Endothelial cell of umbilical vein (primary cell): ENCODE data around the gene MS4A2. TPM values are rescaled to one million over a fixed set of nuclear protein-coding genes. Genes with fewer than 3 reads are reported as not detected.

Experiments
- BruUV-seq: library from RNA; stranded (reverse); fragments of 400-500 nt; replicated peaks from 2 replicates; lab custom pipeline; 2021; lab: Mats Ljungman, UMichigan
- CTCF ChIA-PET: fragments of 300-600, 350-600 bp; sonication (Branson Sonifier 250); formaldehyde crosslinking; loops from one replicate; lab custom pipeline; 2021; ENCODE audit warnings: antibody characterized with exemption, inconsistent platforms; lab: Charles Lee
- POLR2A ChIA-PET: fragments of 300-600, 350-600 bp; sonication (Branson Sonifier 250); formaldehyde crosslinking; loops from one replicate; lab custom pipeline; 2021; ENCODE audit warnings: antibody characterized with exemption, inconsistent platforms; lab: Charles Lee
- DNase-seq: peaks from one replicate; pipeline ENCODE4 v3.0.0-alpha.2; 2011; ENCODE audit warnings: low read depth, low spot score
- FAIRE-seq: peaks from 2 replicates; lab custom pipeline; 2011; peaks lifted over from hg19 to GRCh38; lab: Jason Lieb, UNC
- H2AFZ ChIP-seq: 2 replicates; pipeline ENCODE4 v1.6.0; 2012; ENCODE audit warnings: low read depth, low read length, control low read depth, inconsistent platforms
- H3K27ac ChIP-seq: 2 replicates; pipeline ENCODE4 v1.5.1; 2011; ENCODE audit warnings: low read depth, mild to moderate bottlenecking, control low read depth, low read length, moderate library complexity; ENCODE audit not compliant: insufficient read depth
- H3K27me3 ChIP-seq, 2 experiments: 2 replicates each; pipeline versions ENCODE4 v1.6.0 to v1.6.1; 2011; ENCODE audit warnings: low read length in 2 of 2, mixed read lengths in 1 of 2; ENCODE audit not compliant: control insufficient read depth in 2 of 2, insufficient read depth in 2 of 2
- H3K36me3 ChIP-seq, 2 experiments: 2 replicates in 1 of 2; 3 replicates in 1 of 2; pipeline ENCODE4 v1.5.1; 2011; ENCODE audit warnings: low read length in 2 of 2, mild to moderate bottlenecking in 1 of 2, moderate library complexity in 1 of 2; ENCODE audit not compliant: control insufficient read depth in 2 of 2, insufficient read depth in 2 of 2; ENCODE audit errors: extremely low read depth in 1 of 2
- H3K4me1 ChIP-seq: 3 replicates; pipeline ENCODE4 v1.5.1; 2011; ENCODE audit warnings: mild to moderate bottlenecking, low read length; ENCODE audit not compliant: control insufficient read depth, insufficient read depth; ENCODE audit errors: extremely low read depth
- H3K4me2 ChIP-seq: 2 replicates; pipeline ENCODE4 v1.6.1; 2011; ENCODE audit warnings: low read length, control low read depth, mixed read lengths; ENCODE audit not compliant: insufficient read depth
- H3K4me3 ChIP-seq, 3 experiments: fragments of 200-600 bp in 1 of 3; sonication (generic), shearing (Covaris generic) in 1 of 3; replicated peaks in 1 of 3; 2 replicates each; pipeline ENCODE4 v1.5.1; 2011 to 2016; ENCODE audit warnings: control low read depth in 3 of 3, low read length in 3 of 3, mild to moderate bottlenecking in 2 of 3, inconsistent platforms in 1 of 3, low read depth in 1 of 3, moderate library complexity in 1 of 3; ENCODE audit not compliant: insufficient read depth in 1 of 3
- H3K79me2 ChIP-seq: 2 replicates; pipeline ENCODE4 v1.6.0; 2012; ENCODE audit warnings: low read length, inconsistent platforms; ENCODE audit not compliant: control insufficient read depth, insufficient read depth
- H3K9ac ChIP-seq: replicated peaks from 2 replicates; pipeline ENCODE3; 2011; ENCODE audit warnings: low read length, control low read depth; ENCODE audit not compliant: insufficient read depth; ENCODE audit errors: extremely low read depth
- H3K9me1 ChIP-seq: replicated peaks from 3 replicates; pipeline ENCODE4 v1.6.0; 2011; ENCODE audit warnings: mild to moderate bottlenecking, low read length; ENCODE audit not compliant: control insufficient read depth, insufficient read depth; ENCODE audit errors: extremely low read depth
- H3K9me3 ChIP-seq: replicated peaks from 2 replicates; pipeline ENCODE4 v1.5.1; 2012; ENCODE audit warnings: low read length, inconsistent platforms; ENCODE audit not compliant: control insufficient read depth, insufficient read depth
- H4K20me1 ChIP-seq: replicated peaks from 2 replicates; pipeline ENCODE3; 2011; ENCODE audit warnings: mild to moderate bottlenecking, low read length; ENCODE audit not compliant: control insufficient read depth, insufficient read depth; ENCODE audit errors: extremely low read depth
- CTCF ChIP-seq, 2 donors: IDR thresholded peaks; 1 replicate in 1 of 2; 2 replicates in 1 of 2; pipeline ENCODE4 v1.5.1; 2011; ENCODE audit warnings: low read length in 2 of 2, mild to moderate bottlenecking in 2 of 2, moderate library complexity in 2 of 2, control low read depth in 1 of 2, inconsistent platforms in 1 of 2, low read depth in 1 of 2; ENCODE audit not compliant: insufficient read depth in 1 of 2; ENCODE audit errors: extremely low read depth in 1 of 2
- EZH2 ChIP-seq: IDR thresholded peaks from 2 replicates; pipeline ENCODE4 v1.6.1; 2012; ENCODE audit warnings: borderline replicate concordance, low read depth, mild to moderate bottlenecking, moderate library complexity, low read length, inconsistent platforms; ENCODE audit not compliant: severe bottlenecking
- FOS ChIP-seq: IDR thresholded peaks from 2 replicates; pipeline ENCODE4 v1.6.1; 2011; ENCODE audit warnings: mild to moderate bottlenecking, low read length, moderate library complexity, borderline replicate concordance; ENCODE audit not compliant: insufficient read depth
- MAX ChIP-seq: IDR thresholded peaks from 2 replicates; pipeline ENCODE4 v1.6.1; 2011; ENCODE audit not compliant: insufficient read depth, insufficient read length
- MYC ChIP-seq: IDR thresholded peaks from one replicate; pipeline ENCODE4 v1.6.1; 2011; ENCODE audit warnings: mild to moderate bottlenecking, low read depth, low read length
- POLR2A ChIP-seq: IDR thresholded peaks from 2 replicates; pipeline ENCODE4 v1.6.1; 2012; ENCODE audit warnings: low read depth, mild to moderate bottlenecking, control low read depth, low read length
- POLR2AphosphoS5 ChIP-seq: IDR thresholded peaks from 2 replicates; pipeline ENCODE4 v1.6.1; 2012; ENCODE audit warnings: low read depth, mild to moderate bottlenecking, control low read depth, low read length, moderate library complexity; ENCODE audit not compliant: insufficient read depth
- dilution Hi-C: fragments of 300-500 bp; cut with MboI; formaldehyde crosslinking; loops from one replicate; pipeline ENCODE4 v1.15.0; 2019; ENCODE audit warnings: low sequenced_read_pairs; ENCODE audit not compliant: extremely low pct_ligation_motif_present
- intact Hi-C: fragments of 100-400 bp; cut with micrococcal nuclease; formaldehyde crosslinking; loops from one replicate; pipeline ENCODE4 v1.10.0; 2022
- polyA plus RNA-seq, 4 experiments: library from polyadenylated mRNA; depleted of rRNA in 3 of 4; stranded (reverse) in 3 of 4; unstranded in 1 of 4; fragments of >200 nt; gene quantifications; 2 replicates each; pipeline versions ENCODE4 v1.2.1 to v1.2.3, GENCODE V29; 2011 to 2012; ENCODE audit warnings: missing spikeins in 1 of 4
- total RNA-seq: library from RNA; stranded (reverse); gene quantifications from 2 replicates; pipeline ENCODE4 v1.2.3, GENCODE V29; 2021

The MS4A2 gene
- total and polyA plus RNA-seq, 2 donors (not counting 3 experiments of a cell fraction or from before 2014, with no cell fraction given) = not detected

GRCh38 chr11:60078745-60079144 lies 9.7 kb upstream of the MS4A2 start:
- Histone ChIP-seq H3K27me3 (peaks cover 0 to 2% of the 10 kb centered on the region in 2 experiments), H4K20me1 (no peaks in the 10 kb centered on the region), H3K9me1 (no peaks in the 10 kb centered on the region), H3K9ac (no peak overlapping the region), H3K4me3 (no peak overlapping the region), H3K4me1 (peaks cover 2% of the 10 kb centered on the region), H3K79me2 (no peaks in the 10 kb centered on the region), H3K36me3 (no peaks in the 10 kb centered on the region), H3K27ac (no peak overlapping the region), H3K4me2 (no peak overlapping the region), H3K9me3 (no peaks in the 10 kb centered on the region), H2AFZ (no peak overlapping the region)
- dilution Hi-C loops = no loop called here
- intact Hi-C loops = no loop called here
- FAIRE-seq (no peak), DNase-seq (no peak)
- POLR2A ChIA-PET = no interaction called here
- no TSS peak for BruUV-seq
- TF ChIP-seq FOS (no peak), POLR2A (no peak), CTCF (IDR thresholded peaks at IDR 0.05; ENCODE audit: extremely low read depth in 1 of 2, insufficient read depth in 1 of 2, low read depth in 1 of 2, low read length in 2 of 2) (no peak), MAX (no peak), EZH2 (no peak), MYC (no peak), POLR2AphosphoS5 (no peak)
- CTCF ChIA-PET = no interaction called here
